ENCODE data around the gene ACP2.

Gene ACP2

GRCh38 chr11:47248664-47249377, at the start of gene ACP2 (continued):
- peak; percentile 20; the same call in 1 of the 2 replicates for TF ChIP-seq ZNF398 (tag by site-specific recombination; IDR thresholded peaks at IDR 0.05)
- TF ChIP-seq ZNF223 (tag by site-specific recombination; IDR thresholded peaks at IDR 0.05), result no peak
- TF ChIP-seq, protein P1, sequence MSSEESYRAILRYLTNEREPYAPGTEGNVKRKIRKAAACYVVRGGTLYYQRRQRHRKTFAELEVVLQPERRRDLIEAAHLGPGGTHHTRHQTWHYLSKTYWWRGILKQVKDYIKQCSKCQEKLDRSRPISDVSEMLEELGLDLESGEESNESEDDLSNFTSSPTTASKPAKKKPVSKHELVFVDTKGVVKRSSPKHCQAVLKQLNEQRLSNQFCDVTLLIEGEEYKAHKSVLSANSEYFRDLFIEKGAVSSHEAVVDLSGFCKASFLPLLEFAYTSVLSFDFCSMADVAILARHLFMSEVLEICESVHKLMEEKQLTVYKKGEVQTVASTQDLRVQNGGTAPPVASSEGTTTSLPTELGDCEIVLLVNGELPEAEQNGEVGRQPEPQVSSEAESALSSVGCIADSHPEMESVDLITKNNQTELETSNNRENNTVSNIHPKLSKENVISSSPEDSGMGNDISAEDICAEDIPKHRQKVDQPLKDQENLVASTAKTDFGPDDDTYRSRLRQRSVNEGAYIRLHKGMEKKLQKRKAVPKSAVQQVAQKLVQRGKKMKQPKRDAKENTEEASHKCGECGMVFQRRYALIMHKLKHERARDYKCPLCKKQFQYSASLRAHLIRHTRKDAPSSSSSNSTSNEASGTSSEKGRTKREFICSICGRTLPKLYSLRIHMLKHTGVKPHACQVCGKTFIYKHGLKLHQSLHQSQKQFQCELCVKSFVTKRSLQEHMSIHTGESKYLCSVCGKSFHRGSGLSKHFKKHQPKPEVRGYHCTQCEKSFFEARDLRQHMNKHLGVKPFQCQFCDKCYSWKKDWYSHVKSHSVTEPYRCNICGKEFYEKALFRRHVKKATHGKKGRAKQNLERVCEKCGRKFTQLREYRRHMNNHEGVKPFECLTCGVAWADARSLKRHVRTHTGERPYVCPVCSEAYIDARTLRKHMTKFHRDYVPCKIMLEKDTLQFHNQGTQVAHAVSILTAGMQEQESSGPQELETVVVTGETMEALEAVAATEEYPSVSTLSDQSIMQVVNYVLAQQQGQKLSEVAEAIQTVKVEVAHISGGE (tag by site-specific recombination; conservative IDR thresholded peaks at IDR 0.05; ENCODE audit: low read depth), result peak; percentile 99
- peak; percentile 100 for TF ChIP-seq YY1 (tag by site-specific recombination; IDR thresholded peaks at IDR 0.05)
- peak; percentile 77 for TF ChIP-seq ZNF610 (tag by site-specific recombination; IDR thresholded peaks at IDR 0.05; ENCODE audit: borderline replicate concordance)
- TF ChIP-seq, protein P2, sequence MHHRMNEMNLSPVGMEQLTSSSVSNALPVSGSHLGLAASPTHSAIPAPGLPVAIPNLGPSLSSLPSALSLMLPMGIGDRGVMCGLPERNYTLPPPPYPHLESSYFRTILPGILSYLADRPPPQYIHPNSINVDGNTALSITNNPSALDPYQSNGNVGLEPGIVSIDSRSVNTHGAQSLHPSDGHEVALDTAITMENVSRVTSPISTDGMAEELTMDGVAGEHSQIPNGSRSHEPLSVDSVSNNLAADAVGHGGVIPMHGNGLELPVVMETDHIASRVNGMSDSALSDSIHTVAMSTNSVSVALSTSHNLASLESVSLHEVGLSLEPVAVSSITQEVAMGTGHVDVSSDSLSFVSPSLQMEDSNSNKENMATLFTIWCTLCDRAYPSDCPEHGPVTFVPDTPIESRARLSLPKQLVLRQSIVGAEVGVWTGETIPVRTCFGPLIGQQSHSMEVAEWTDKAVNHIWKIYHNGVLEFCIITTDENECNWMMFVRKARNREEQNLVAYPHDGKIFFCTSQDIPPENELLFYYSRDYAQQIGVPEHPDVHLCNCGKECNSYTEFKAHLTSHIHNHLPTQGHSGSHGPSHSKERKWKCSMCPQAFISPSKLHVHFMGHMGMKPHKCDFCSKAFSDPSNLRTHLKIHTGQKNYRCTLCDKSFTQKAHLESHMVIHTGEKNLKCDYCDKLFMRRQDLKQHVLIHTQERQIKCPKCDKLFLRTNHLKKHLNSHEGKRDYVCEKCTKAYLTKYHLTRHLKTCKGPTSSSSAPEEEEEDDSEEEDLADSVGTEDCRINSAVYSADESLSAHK (tag by site-specific recombination; IDR thresholded peaks at IDR 0.05), result peak; percentile 57
- TF ChIP-seq SALL2 (tag by site-specific recombination; IDR thresholded peaks at IDR 0.05; ENCODE audit: borderline replicate concordance), result no peak
- no peak for TF ChIP-seq ZNF558 (tag by site-specific recombination; IDR thresholded peaks at IDR 0.05)
- TF ChIP-seq EGR2 (tag by site-specific recombination; IDR thresholded peaks at IDR 0.05; ENCODE audit: low read depth), result peak; percentile 58; the same call in 1 of the 2 replicates
- no peak for TF ChIP-seq ZNF621 (tag by site-specific recombination; IDR thresholded peaks at IDR 0.05)
- no peak for TF ChIP-seq ZNF302 (tag by site-specific recombination; IDR thresholded peaks at IDR 0.05; ENCODE audit: low read depth)
- no peak for TF ChIP-seq ZNF248 (tag by site-specific recombination; IDR thresholded peaks at IDR 0.05)
- no peak for TF ChIP-seq ZNF280C (tag by site-specific recombination; IDR thresholded peaks at IDR 0.05)
- TF ChIP-seq ZNF548 (tag by site-specific recombination; IDR thresholded peaks at IDR 0.05), result no peak
- no peak for TF ChIP-seq ZNF18 (tag by site-specific recombination; IDR thresholded peaks at IDR 0.05)
- TF ChIP-seq ZNF624 (tag by site-specific recombination; IDR thresholded peaks at IDR 0.05), result no peak
- 0 out of 2 replicates have a peak, but pooled peaks have one; percentile 4 for TF ChIP-seq ZNF488 (tag by site-specific recombination; IDR thresholded peaks at IDR 0.05)
- peak; percentile 94 for TF ChIP-seq TRIM28 (IDR thresholded peaks at IDR 0.05; ENCODE audit: borderline replicate concordance, low read length)
- TF ChIP-seq ZNF114 (tag by site-specific recombination; IDR thresholded peaks at IDR 0.05), result no peak
- peak; percentile 77; the same call in 1 of the 2 replicates for TF ChIP-seq ZNF24 (tag by site-specific recombination; IDR thresholded peaks at IDR 0.05)
- no peak for TF ChIP-seq ZNF426 (tag by site-specific recombination; IDR thresholded peaks at IDR 0.05)
- no peak for TF ChIP-seq ZNF132 (tag by site-specific recombination; IDR thresholded peaks at IDR 0.05; ENCODE audit: borderline replicate concordance)
- TF ChIP-seq ZNF830 (tag by site-specific recombination; IDR thresholded peaks at IDR 0.05; ENCODE audit: low read depth), result no peak
- TF ChIP-seq ZNF629 (tag by site-specific recombination; IDR thresholded peaks at IDR 0.05), result peak; percentile 72
- TF ChIP-seq ZNF501 (tag by site-specific recombination; IDR thresholded peaks at IDR 0.05), result peak; percentile 98
- TF ChIP-seq ZNF510 (tag by site-specific recombination; IDR thresholded peaks at IDR 0.05; ENCODE audit: insufficient replicate concordance), result no peak
- no peak for TF ChIP-seq ZNF138 (tag by site-specific recombination; IDR thresholded peaks at IDR 0.05; ENCODE audit: borderline replicate concordance)
